Superior temporal gyrus (tissue), 1 donor: ENCODE data around the gene HOXB4.

ENCODE experiments used
- DNase-seq: peaks from one replicate; pipeline ENCODE4 v3.0.0-alpha.2; 2016; ENCODE audit errors: extremely low spot score

Gene HOXB4

GRCh38 chr17:48601539-48602425 lies 23.6 kb upstream of the HOXB4 start:
- no peak for DNase-seq

- DNase-seq: no peak
These were observed 23.0 kb upstream of the HOXB4 start for GRCh38 chr17:48601207-48601538.

- no peak for DNase-seq
These were observed 22.3 kb upstream of the HOXB4 start for GRCh38 chr17:48600244-48601098.

GRCh38 chr17:48599354-48599753 lies 21.2 kb upstream of the HOXB4 start:
- no peak for DNase-seq

GRCh38 chr17:48598736-48599135 lies 20.6 kb upstream of the HOXB4 start:
- DNase-seq: no peak

GRCh38 chr17:48597778-48598631 lies 19.9 kb upstream of the HOXB4 start:
- no peak for DNase-seq

- no peak for DNase-seq
These were observed 19.3 kb upstream of the HOXB4 start for GRCh38 chr17:48597528-48597777.

GRCh38 chr17:48596735-48597527 lies 18.8 kb upstream of the HOXB4 start:
- DNase-seq: no peak

- DNase-seq: no peak
These were observed 18.0 kb upstream of the HOXB4 start for GRCh38 chr17:48596000-48596734.

- no peak for DNase-seq
These were observed 17.3 kb upstream of the HOXB4 start for GRCh38 chr17:48595278-48595999.

GRCh38 chr17:48594538-48595277 lies 16.6 kb upstream of the HOXB4 start:
- DNase-seq: no peak

- DNase-seq: no peak
These were observed 15.8 kb upstream of the HOXB4 start for GRCh38 chr17:48593840-48594537.

GRCh38 chr17:48593126-48593829 lies 15.1 kb upstream of the HOXB4 start, which contains the start of gene HOXB5:
Gene HOXB5 (minus strand): TSS chr17:48593779. CDS start chr17:48593682, 97 bp downstream.
- no peak for DNase-seq

- no peak for DNase-seq
These were observed 14.4 kb upstream of the HOXB4 start for GRCh38 chr17:48592577-48592976.

GRCh38 chr17:48592057-48592514 lies 13.9 kb upstream of the HOXB4 start:
- no peak for DNase-seq

- no peak for DNase-seq
These were observed 13.3 kb upstream of the HOXB4 start for GRCh38 chr17:48591255-48592056.

- DNase-seq: no peak
These were observed 12.5 kb upstream of the HOXB4 start for GRCh38 chr17:48590607-48591161.
